Body of pancreas (tissue), 4 donors: ENCODE results near the gene PAX2. TPM values are rescaled to one million over a fixed set of nuclear protein-coding genes. Genes with fewer than 3 reads are reported as not detected.

Experiments used
- ATAC-seq: fragments of 150-250 bp; one replicate; pipeline ENCODE4 v1.9.1; 2016
- DNase-seq, 4 donors: peaks; one replicate each; pipeline ENCODE4 v3.0.0-alpha.2; 2019
- H3K27ac ChIP-seq, 4 donors: fragments of 200-600 bp; sonication (generic); 1 replicate in 3 of 4; 2 replicates in 1 of 4; pipeline versions ENCODE4 v1.5.1 to v1.6.1; 2016 to 2019; ENCODE audit warnings: mild to moderate bottlenecking in 1 of 4, mixed read lengths in 1 of 4, moderate library complexity in 1 of 4
- H3K27me3 ChIP-seq, 2 donors: fragments of 200-600 bp; sonication (generic); one replicate each; pipeline ENCODE4 v1.6.0; 2016; ENCODE audit warnings: mild to moderate bottlenecking in 1 of 2
- H3K36me3 ChIP-seq, 2 donors: fragments of 200-600 bp; sonication (generic); replicated peaks in 1 of 2; 2 replicates each; pipeline ENCODE4 v1.5.1; 2016; ENCODE audit warnings: low read depth in 2 of 2; ENCODE audit not compliant: insufficient read depth in 1 of 2
- H3K4me1 ChIP-seq: fragments of 200-600 bp; sonication (generic); one replicate; pipeline ENCODE4 v1.6.0; 2016
- H3K4me3 ChIP-seq, 2 donors: fragments of 200-600 bp; sonication (generic); 1 replicate in 1 of 2; 2 replicates in 1 of 2; pipeline ENCODE4 v1.5.1; 2016 to 2019
- H3K9me3 ChIP-seq, 3 donors: fragments of 200-600 bp; sonication (generic); 1 replicate in 2 of 3; 2 replicates in 1 of 3; pipeline ENCODE4 v1.5.1; 2016
- CTCF ChIP-seq, 7 experiments: fragments of 450-650 bp in 4 of 7; fragments of 200-600 bp in 3 of 7; sonication (generic) in 3 of 7; IDR thresholded peaks; one replicate each; pipeline ENCODE4 v1.5.1; 2016 to 2019; ENCODE audit warnings: antibody characterized with exemption in 7 of 7
- POLR2A ChIP-seq, 3 donors: fragments of 450-650 bp; IDR thresholded peaks; one replicate each; pipeline ENCODE4 v1.6.1; 2016; ENCODE audit warnings: antibody characterized with exemption in 3 of 3, mild to moderate bottlenecking in 2 of 3
- WGBS, 2 donors: methylation state at CpG; one replicate each; pipeline ENCODE4 v1.1.5; 2017; 5-methylcytosine and 5-hydroxymethylcytosine counted together
- intact Hi-C: fragments of 100-400 bp; cut with DNase I; formaldehyde crosslinking; loops from one replicate; pipeline ENCODE4 v1.15.1; 2023
- total RNA-seq, 2 donors: library from RNA; depleted of rRNA; stranded (reverse); fragments of >200 nt; gene quantifications; one replicate each; pipeline ENCODE4 v1.1.0, GENCODE V29; 2016

PAX2 gene
- total RNA-seq, 2 donors from 2014 or later: under 0.01 TPM; not detected in 1

- WGBS, 2 donors: 32% methylated on average over 4 of the region's 4 CpGs
- ATAC-seq (no peak), DNase-seq (peak; percentile 35 to 57 (median 42))
- Histone ChIP-seq H3K9me3 (no peaks in the 10 kb centered on the region), H3K27me3 (no peaks in the 10 kb centered on the region), H3K4me3 (no peak overlapping the region), H3K27ac (no peak overlapping the region), H3K36me3 (no peaks in the 10 kb centered on the region), H3K4me1 (no peaks in the 10 kb centered on the region)
- TF ChIP-seq CTCF (IDR thresholded peaks at IDR 0.05): no peak
- no peak for TF ChIP-seq POLR2A (IDR thresholded peaks at IDR 0.05)
- intact Hi-C loops: no loop called here
Observed at GRCh38 chr10:100864978-100865377, 119.6 kb downstream of the PAX2 start.

- TF ChIP-seq CTCF (IDR thresholded peaks at IDR 0.05): no peak
- no peak for TF ChIP-seq POLR2A (IDR thresholded peaks at IDR 0.05)
- no peaks in the 10 kb centered on the region for H3K27me3 ChIP-seq
- H3K4me1 ChIP-seq: no peaks in the 10 kb centered on the region
- WGBS, 2 donors: 65 to 80% methylated on average over 7 of the region's 7 CpGs
- no peaks in the 10 kb centered on the region for H3K9me3 ChIP-seq
- no peak for ATAC-seq
- H3K4me3 ChIP-seq: no peak overlapping the region
- no peaks in the 10 kb centered on the region for H3K36me3 ChIP-seq
- intact Hi-C loops: no loop called here
- no peak for DNase-seq
- no peak overlapping the region for H3K27ac ChIP-seq
Observed at GRCh38 chr10:100866010-100866409, 120.6 kb downstream of the PAX2 start.

- intact Hi-C loops: no loop called here
- DNase-seq: no peak
- Histone ChIP-seq H3K27me3 (no peaks in the 10 kb centered on the region), H3K36me3 (no peaks in the 10 kb centered on the region), H3K9me3 (no peaks in the 10 kb centered on the region), H3K4me3 (no peak overlapping the region), H3K4me1 (no peaks in the 10 kb centered on the region), H3K27ac (no peak overlapping the region)
- no peak for ATAC-seq
- TF ChIP-seq POLR2A (IDR thresholded peaks at IDR 0.05): no peak
- no peak for TF ChIP-seq CTCF (IDR thresholded peaks at IDR 0.05)
- 29 to 51% methylated on average over 21 of the region's 21 CpGs for WGBS, 2 donors
Observed at GRCh38 chr10:100866575-100867098, 121.3 kb downstream of the PAX2 start.

GRCh38 chr10:100867261-100867963 lies 122.0 kb downstream of the PAX2 start:
- Histone ChIP-seq H3K9me3 (no peaks in the 10 kb centered on the region), H3K36me3 (no peaks in the 10 kb centered on the region), H3K27ac (no peak overlapping the region), H3K4me1 (no peaks in the 10 kb centered on the region), H3K4me3 (no peak overlapping the region), H3K27me3 (no peaks in the 10 kb centered on the region)
- WGBS, 2 donors: 72 to 74% methylated on average over 8 of the region's 8 CpGs
- DNase-seq (no peak), ATAC-seq (no peak)
- intact Hi-C loops: no loop called here
- TF ChIP-seq CTCF (IDR thresholded peaks at IDR 0.05): no peak
- TF ChIP-seq POLR2A (IDR thresholded peaks at IDR 0.05): no peak

- Histone ChIP-seq H3K27me3 (no peaks in the 10 kb centered on the region), H3K4me1 (no peaks in the 10 kb centered on the region), H3K36me3 (no peaks in the 10 kb centered on the region), H3K9me3 (no peaks in the 10 kb centered on the region), H3K4me3 (no peak overlapping the region), H3K27ac (no peak overlapping the region)
- intact Hi-C loops: no loop called here
- TF ChIP-seq CTCF (IDR thresholded peaks at IDR 0.05) (no peak), POLR2A (IDR thresholded peaks at IDR 0.05) (no peak)
- DNase-seq: no peak
- no peak for ATAC-seq
- 57 to 82% methylated on average over 2 to 3 of the region's 3 CpGs for WGBS, 2 donors
Observed at GRCh38 chr10:100868382-100868781, 123.0 kb downstream of the PAX2 start.
